Loucy (cell line): ENCODE results near the gene COG8.

ENCODE experiments used
- H2AFZ ChIP-seq: fragments of 200-600 bp; sonication (generic); 2 replicates; pipeline ENCODE4 v1.6.0; 2016; ENCODE audit warnings: antibody characterized with exemption, mild to moderate bottlenecking, low read length, moderate library complexity
- H3F3A ChIP-seq: fragments of 200-600 bp; 2 replicates; pipeline ENCODE4 v1.6.0; 2016; ENCODE audit warnings: antibody characterized with exemption, low read depth, mild to moderate bottlenecking
- H3K27me3 ChIP-seq: fragments of 200-600 bp; sonication (generic); 2 replicates; pipeline ENCODE4 v1.6.1; 2014; ENCODE audit warnings: low read length, mild to moderate bottlenecking; ENCODE audit not compliant: insufficient read depth, poor library complexity, severe bottlenecking
- H3K36me3 ChIP-seq: fragments of 200-600 bp; sonication (generic); 2 replicates; pipeline ENCODE4 v1.6.1; 2016; ENCODE audit warnings: low read length; ENCODE audit not compliant: insufficient read depth
- H3K4me1 ChIP-seq: fragments of 200-600 bp; sonication (generic); 2 replicates; pipeline ENCODE4 v1.5.1; 2014; ENCODE audit warnings: low read length, mild to moderate bottlenecking; ENCODE audit not compliant: insufficient read depth, poor library complexity, severe bottlenecking
- H3K4me2 ChIP-seq: fragments of 200-600 bp; sonication (generic); 2 replicates; pipeline ENCODE4 v1.6.0; 2014; ENCODE audit warnings: antibody characterized with exemption, low read length, low read depth, mild to moderate bottlenecking; ENCODE audit not compliant: poor library complexity, severe bottlenecking
- H3K4me3 ChIP-seq: fragments of 200-600 bp; sonication (generic); 2 replicates; pipeline ENCODE4 v1.5.1; 2014; ENCODE audit warnings: low read length, mild to moderate bottlenecking, mixed read lengths; ENCODE audit not compliant: poor library complexity, severe bottlenecking
- H3K79me2 ChIP-seq: fragments of 200-600 bp; sonication (generic); 2 replicates; pipeline ENCODE4 v1.6.1; 2014; ENCODE audit warnings: low read length; ENCODE audit not compliant: insufficient read depth
- H3K9ac ChIP-seq: fragments of 200-600 bp; sonication (generic); 2 replicates; pipeline ENCODE4 v1.6.0; 2014; ENCODE audit warnings: mild to moderate bottlenecking, low read depth, low read length, moderate library complexity; ENCODE audit not compliant: poor library complexity, severe bottlenecking
- H3K9me2 ChIP-seq: fragments of 200-600 bp; sonication (generic); replicated peaks from 2 replicates; pipeline ENCODE4 v1.6.1; 2016; ENCODE audit warnings: low read depth, low read length, mixed read lengths
- H3K9me3 ChIP-seq: fragments of 200-600 bp; sonication (generic); 2 replicates; pipeline ENCODE4 v1.6.1; 2014; ENCODE audit warnings: mild to moderate bottlenecking, antibody characterized with exemption, low read length, low read depth; ENCODE audit not compliant: insufficient read depth
- H4K20me1 ChIP-seq: fragments of 200-600 bp; sonication (generic); 2 replicates; pipeline ENCODE4 v1.6.0; 2014; ENCODE audit warnings: antibody characterized with exemption, low read length, mild to moderate bottlenecking; ENCODE audit not compliant: insufficient read depth, poor library complexity, severe bottlenecking
- CTCF ChIP-seq: fragments of 200-600 bp; sonication (generic); conservative IDR thresholded peaks from 2 replicates; pipeline ENCODE4 v1.5.1; 2014; ENCODE audit warnings: mild to moderate bottlenecking, antibody characterized with exemption, low read length
- EZH2phosphoT487 ChIP-seq: fragments of 200-600 bp; IDR thresholded peaks from 2 replicates; pipeline ENCODE4 v1.6.1; 2018; ENCODE audit warnings: antibody characterized with exemption, mild to moderate bottlenecking, moderate library complexity, borderline replicate concordance

COG8 gene

DNA sequence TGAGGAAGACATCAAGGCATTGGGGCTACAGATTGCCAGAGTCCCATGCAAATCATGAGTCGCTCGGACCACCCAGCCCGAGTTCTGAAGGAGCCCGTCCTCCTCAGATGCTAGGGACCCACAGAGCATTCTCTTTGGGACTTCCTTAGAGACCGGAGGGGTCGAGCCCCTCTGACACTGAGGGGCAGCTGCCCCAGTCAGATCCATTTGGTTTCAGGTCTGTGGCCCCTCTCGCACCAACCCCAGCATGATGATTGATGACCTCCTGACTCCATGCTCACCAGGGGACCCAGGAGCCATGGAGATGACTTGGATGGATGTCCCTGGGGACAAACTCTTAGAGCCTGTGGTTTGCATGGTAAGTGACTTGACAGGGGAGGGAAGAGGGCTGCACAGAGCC lies 17.0 kb downstream of the COG8 start:
- TF ChIP-seq EZH2phosphoT487, result no peak
- TF ChIP-seq CTCF, result no peak
- Histone ChIP-seq H3K9me2 (no peaks in the 10 kb centered on the region), H3K27me3 (no peaks in the 10 kb centered on the region), H3K4me3 (no peak overlapping the region), H3K79me2 (peaks cover 66% of the 10 kb centered on the region), H3K4me1 (peaks cover 21% of the 10 kb centered on the region), H3F3A (peaks cover 3% of the 10 kb centered on the region; the same call in 1 of the 2 replicates), H2AFZ (no peak overlapping the region), H4K20me1 (peaks cover 32% of the 10 kb centered on the region), H3K9me3 (no peaks in the 10 kb centered on the region), H3K36me3 (peaks cover 78% of the 10 kb centered on the region; the same call in 1 of the 2 replicates), H3K4me2 (no peak overlapping the region), H3K9ac (no peak overlapping the region)

DNA sequence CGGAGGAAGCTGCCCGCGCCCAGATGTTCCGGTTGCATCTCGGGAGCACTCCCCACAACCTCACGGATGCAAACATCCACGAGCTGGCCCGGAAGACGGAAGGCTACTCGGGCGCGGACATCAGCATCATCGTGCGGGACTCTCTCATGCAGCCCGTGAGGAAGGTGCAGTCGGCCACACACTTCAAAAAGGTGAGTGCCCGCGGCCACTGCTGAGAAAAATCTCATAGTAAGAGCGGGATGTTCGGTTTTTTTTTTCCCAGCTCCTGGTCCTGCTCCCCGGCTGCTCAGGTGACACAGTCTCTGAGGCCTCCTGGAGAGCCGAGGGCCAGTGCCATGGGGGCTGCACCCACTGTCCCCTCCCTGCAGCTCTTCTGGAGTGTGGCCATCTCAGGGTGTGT lies 18.3 kb downstream of the COG8 start:
- Histone ChIP-seq H3K36me3 (peaks cover 87% of the 10 kb centered on the region; the same call in 1 of the 2 replicates), H3K27me3 (no peaks in the 10 kb centered on the region), H3K9me2 (no peaks in the 10 kb centered on the region), H3K9ac (no peak overlapping the region), H3K9me3 (no peaks in the 10 kb centered on the region), H2AFZ (no peak overlapping the region), H4K20me1 (peaks cover 20% of the 10 kb centered on the region), H3K4me1 (peaks cover 12% of the 10 kb centered on the region), H3K4me3 (no peak overlapping the region), H3K4me2 (no peak overlapping the region), H3F3A (no peaks in the 10 kb centered on the region), H3K79me2 (peaks cover 63% of the 10 kb centered on the region)
- TF ChIP-seq CTCF, result no peak
- no peak for TF ChIP-seq EZH2phosphoT487

DNA sequence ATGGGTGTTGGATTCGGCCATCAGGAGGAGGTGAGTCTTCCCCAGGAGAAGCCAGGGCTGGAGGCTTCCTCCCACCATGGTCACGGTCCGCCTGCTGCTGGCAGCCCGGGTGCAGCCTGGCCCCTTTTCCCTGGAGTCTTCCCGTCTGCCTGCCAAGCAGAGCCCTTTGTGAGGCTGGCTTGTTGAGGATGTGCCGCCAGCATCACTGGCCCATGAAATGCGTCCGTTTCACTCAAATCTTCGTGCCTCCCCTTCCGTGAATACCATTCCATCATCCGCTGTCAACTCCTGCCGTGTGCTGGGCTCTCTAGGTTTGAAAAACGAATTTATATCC lies 18.7 kb downstream of the COG8 start:
- no peak for TF ChIP-seq CTCF
- no peak for TF ChIP-seq EZH2phosphoT487

More for the DNA sequence above, 18.7 kb downstream of the COG8 start:
- Histone ChIP-seq H3K36me3 (peaks cover 87% of the 10 kb centered on the region; the same call in 1 of the 2 replicates), H3K9me3 (no peaks in the 10 kb centered on the region), H3K27me3 (no peaks in the 10 kb centered on the region), H3F3A (no peaks in the 10 kb centered on the region), H4K20me1 (peaks cover 19% of the 10 kb centered on the region), H3K4me1 (peaks cover 9% of the 10 kb centered on the region), H3K9me2 (no peaks in the 10 kb centered on the region), H3K4me2 (no peak overlapping the region), H3K4me3 (no peak overlapping the region), H3K9ac (no peak overlapping the region), H2AFZ (no peak overlapping the region), H3K79me2 (peaks cover 63% of the 10 kb centered on the region)
